Calu3 (cell line): ENCODE data around the gene ADAMTSL2. TPM values are rescaled to one million over a fixed set of nuclear protein-coding genes. Genes with fewer than 3 reads are reported as not detected.

ENCODE experiments used
- BruUV-seq: library from RNA; stranded (reverse); fragments of 400-500 nt; replicated peaks from 2 replicates; lab custom pipeline; 2021; lab: Mats Ljungman, UMichigan
- CTCF ChIA-PET: fragments of 300-600 bp; sonication (Branson Sonifier 250); formaldehyde crosslinking; loops from one replicate; lab custom pipeline; 2022; ENCODE audit warnings: antibody characterized with exemption; lab: Charles Lee
- DNase-seq: peaks from one replicate; pipeline ENCODE4 v3.0.0; 2022
- H3K27ac Mint-ChIP-seq: one replicate; pipeline ENCODE4 v1.8.0; 2022; ENCODE audit warnings: mixed read lengths; ENCODE audit not compliant: unreplicated experiment
- H3K27me3 Mint-ChIP-seq: one replicate; pipeline ENCODE4 v1.8.0; 2022; ENCODE audit warnings: mixed read lengths; ENCODE audit not compliant: unreplicated experiment
- H3K36me3 Mint-ChIP-seq: one replicate; pipeline ENCODE4 v1.8.0; 2022; ENCODE audit warnings: mild to moderate bottlenecking, moderate library complexity, mixed read lengths; ENCODE audit not compliant: insufficient read depth, unreplicated experiment
- H3K4me1 Mint-ChIP-seq: one replicate; pipeline ENCODE4 v1.8.0; 2022; ENCODE audit warnings: mild to moderate bottlenecking, low read depth, mixed read lengths; ENCODE audit not compliant: unreplicated experiment
- H3K4me3 Mint-ChIP-seq: one replicate; pipeline ENCODE4 v1.8.0; 2022; ENCODE audit warnings: mild to moderate bottlenecking, low read depth, moderate library complexity, mixed read lengths; ENCODE audit not compliant: unreplicated experiment
- H3K9me3 Mint-ChIP-seq: one replicate; pipeline ENCODE4 v1.8.0; 2022; ENCODE audit warnings: low read depth, mixed read lengths; ENCODE audit not compliant: unreplicated experiment
- intact Hi-C: fragments of 100-400 bp; cut with micrococcal nuclease; formaldehyde crosslinking; loops from one replicate; pipeline ENCODE4 v1.10.0; 2022; ENCODE audit not compliant: unreplicated experiment
- total RNA-seq: library from RNA; stranded (reverse); gene quantifications from 2 replicates; pipeline ENCODE4 v1.2.3, GENCODE V29; 2022
- TF ChIP-seq, protein P1 (sequence below): fragments of 200-600 bp; IDR thresholded peaks from one replicate; pipeline ENCODE4 v1.8.0; 2022; ENCODE audit warnings: antibody characterized with exemption; ENCODE audit not compliant: unreplicated experiment

Gene ADAMTSL2
- total RNA-seq, 1 experiment from 2014 or later, result 0.14 TPM

DNA sequence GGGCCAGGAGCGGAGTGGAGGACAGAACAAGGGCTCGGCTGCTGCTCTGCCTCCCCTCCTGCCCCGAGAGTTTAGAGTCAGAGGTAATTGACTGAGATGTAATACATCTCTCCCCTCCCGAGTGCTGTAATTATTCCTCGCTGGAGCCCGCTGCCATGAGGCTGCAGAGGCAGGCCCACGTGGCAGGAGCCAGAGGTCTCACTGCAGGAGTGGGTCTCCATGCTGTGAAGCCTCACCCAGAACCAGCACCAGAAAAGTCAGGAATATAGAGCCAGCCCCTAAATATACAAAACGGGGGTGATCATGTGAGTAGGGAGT lies 72.2 kb downstream of the ADAMTSL2 start:
- Mint-ChIP-seq H3K4me3 (no peak overlapping the region), H3K36me3 (no peaks in the 10 kb centered on the region), H3K9me3 (no peaks in the 10 kb centered on the region), H3K27ac (no peak overlapping the region), H3K27me3 (peaks cover 77% of the 10 kb centered on the region), H3K4me1 (no peaks in the 10 kb centered on the region)
- TF ChIP-seq, protein P1, sequence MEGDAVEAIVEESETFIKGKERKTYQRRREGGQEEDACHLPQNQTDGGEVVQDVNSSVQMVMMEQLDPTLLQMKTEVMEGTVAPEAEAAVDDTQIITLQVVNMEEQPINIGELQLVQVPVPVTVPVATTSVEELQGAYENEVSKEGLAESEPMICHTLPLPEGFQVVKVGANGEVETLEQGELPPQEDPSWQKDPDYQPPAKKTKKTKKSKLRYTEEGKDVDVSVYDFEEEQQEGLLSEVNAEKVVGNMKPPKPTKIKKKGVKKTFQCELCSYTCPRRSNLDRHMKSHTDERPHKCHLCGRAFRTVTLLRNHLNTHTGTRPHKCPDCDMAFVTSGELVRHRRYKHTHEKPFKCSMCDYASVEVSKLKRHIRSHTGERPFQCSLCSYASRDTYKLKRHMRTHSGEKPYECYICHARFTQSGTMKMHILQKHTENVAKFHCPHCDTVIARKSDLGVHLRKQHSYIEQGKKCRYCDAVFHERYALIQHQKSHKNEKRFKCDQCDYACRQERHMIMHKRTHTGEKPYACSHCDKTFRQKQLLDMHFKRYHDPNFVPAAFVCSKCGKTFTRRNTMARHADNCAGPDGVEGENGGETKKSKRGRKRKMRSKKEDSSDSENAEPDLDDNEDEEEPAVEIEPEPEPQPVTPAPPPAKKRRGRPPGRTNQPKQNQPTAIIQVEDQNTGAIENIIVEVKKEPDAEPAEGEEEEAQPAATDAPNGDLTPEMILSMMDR, result no peak
- BruUV-seq, result no TSS peak
- CTCF ChIA-PET, result no interaction called here
- no peak for DNase-seq
- intact Hi-C loops, result no loop called here

DNA sequence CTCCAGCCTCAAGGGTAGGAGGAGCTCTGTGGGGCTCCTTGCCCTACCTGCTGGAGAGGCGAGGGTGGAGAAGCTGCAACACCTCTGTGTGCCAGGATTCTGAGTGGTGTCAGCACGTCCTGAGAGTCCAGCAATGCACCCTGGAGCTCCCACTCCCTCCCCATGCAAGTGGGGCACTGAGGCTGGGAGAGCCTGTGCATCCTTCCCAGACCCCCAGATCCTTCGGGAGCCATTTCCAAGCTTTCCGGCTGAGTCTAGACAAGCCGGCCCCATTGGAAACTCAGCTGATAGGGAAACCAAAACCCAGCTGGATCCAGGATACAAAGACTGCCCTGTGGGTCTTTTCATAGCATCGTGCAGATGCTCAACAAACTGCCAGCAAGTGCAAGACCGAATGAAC lies 72.9 kb downstream of the ADAMTSL2 start:
- H3K27ac Mint-ChIP-seq, result no peak overlapping the region
- TF ChIP-seq, protein P1, result no peak
- CTCF ChIA-PET, result no interaction called here

DNA sequence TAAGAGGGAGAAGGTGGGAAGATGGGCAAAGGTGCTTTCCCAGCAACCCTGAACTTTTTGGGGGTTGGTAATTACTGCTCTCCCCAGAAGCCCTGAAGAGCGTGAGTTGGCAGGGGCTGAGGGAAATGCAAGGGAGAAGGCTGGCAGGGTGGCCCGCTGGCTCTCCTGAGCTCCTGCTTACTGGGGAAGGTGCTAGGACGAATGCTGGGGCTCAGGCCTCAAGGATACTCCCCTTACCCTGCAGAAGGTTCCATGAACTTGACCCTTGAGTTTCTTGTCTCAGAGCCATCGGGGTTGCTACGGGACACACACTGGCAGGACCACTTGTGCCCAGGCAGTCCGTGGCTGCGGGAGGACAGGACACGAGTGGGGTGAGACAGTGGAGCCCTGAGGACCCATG lies 73.5 kb downstream of the ADAMTSL2 start:
- Mint-ChIP-seq H3K4me1 (no peaks in the 10 kb centered on the region), H3K9me3 (no peaks in the 10 kb centered on the region), H3K36me3 (no peaks in the 10 kb centered on the region), H3K4me3 (no peak overlapping the region), H3K27ac (no peak overlapping the region), H3K27me3 (peaks cover 85% of the 10 kb centered on the region)
- CTCF ChIA-PET, result no interaction called here
- no peak for DNase-seq
- intact Hi-C loops, result no loop called here
- TF ChIP-seq, protein P1, result no peak
- BruUV-seq, result no TSS peak

More for the DNA sequence above, 72.9 kb downstream of the ADAMTSL2 start:
- Mint-ChIP-seq H3K27me3 (peaks cover 84% of the 10 kb centered on the region), H3K36me3 (no peaks in the 10 kb centered on the region), H3K9me3 (no peaks in the 10 kb centered on the region), H3K4me1 (no peaks in the 10 kb centered on the region), H3K4me3 (no peak overlapping the region)
- no peak for DNase-seq
- no TSS peak for BruUV-seq
- intact Hi-C loops, result no loop called here

DNA sequence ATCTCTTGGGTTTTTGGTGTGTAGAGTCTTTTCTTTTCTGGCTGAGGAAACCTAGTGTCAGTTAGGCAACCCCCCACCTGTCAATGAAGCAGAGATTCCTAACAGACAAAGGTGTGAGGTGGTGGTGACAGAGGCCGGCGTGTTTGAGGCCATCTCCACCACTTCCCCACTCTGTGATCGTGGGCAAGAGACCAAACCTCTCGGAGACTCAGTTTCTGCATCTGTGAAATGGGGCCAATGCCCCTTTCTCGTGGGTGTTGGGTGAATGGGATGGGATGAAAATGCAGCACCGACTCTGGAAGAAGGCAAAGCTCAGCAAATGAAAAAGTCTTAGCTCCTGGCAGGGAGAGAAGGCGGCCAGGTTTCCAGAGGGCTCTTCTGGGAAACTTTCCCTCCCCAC lies 73.9 kb downstream of the ADAMTSL2 start:
- no peak overlapping the region for H3K4me3 Mint-ChIP-seq
- intact Hi-C loops, result no loop called here
- no peaks in the 10 kb centered on the region for H3K36me3 Mint-ChIP-seq
- peaks cover 85% of the 10 kb centered on the region for H3K27me3 Mint-ChIP-seq
- no peaks in the 10 kb centered on the region for H3K4me1 Mint-ChIP-seq
- H3K9me3 Mint-ChIP-seq, result no peaks in the 10 kb centered on the region
- TF ChIP-seq, protein P1, result no peak
- BruUV-seq, result no TSS peak
- DNase-seq, result no peak
- no peak overlapping the region for H3K27ac Mint-ChIP-seq
- CTCF ChIA-PET, result no interaction called here

DNA sequence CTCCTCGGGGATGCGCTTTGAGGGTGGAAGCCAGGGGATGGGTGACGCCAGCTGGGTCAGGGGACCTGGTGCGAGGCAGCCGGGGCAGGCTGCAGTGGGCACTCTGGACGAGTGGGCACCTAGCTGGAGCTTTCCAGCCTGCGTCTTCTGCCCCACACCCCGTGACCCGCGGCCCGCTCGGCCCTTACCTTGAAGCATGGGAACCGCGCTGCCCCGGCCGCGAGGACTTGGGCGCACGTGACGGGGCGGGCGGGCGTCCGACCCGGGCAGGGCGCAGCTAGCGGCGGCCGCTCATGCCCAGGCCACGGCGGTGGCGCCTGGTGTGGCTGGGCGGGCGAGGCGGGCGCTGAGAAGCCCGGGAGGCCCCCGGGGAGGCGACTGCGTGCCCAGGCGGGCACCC lies 74.4 kb downstream of the ADAMTSL2 start:
- H3K4me1 Mint-ChIP-seq, result no peaks in the 10 kb centered on the region
- H3K4me3 Mint-ChIP-seq, result no peak overlapping the region
- H3K9me3 Mint-ChIP-seq, result no peaks in the 10 kb centered on the region
- CTCF ChIA-PET, result no interaction called here
- intact Hi-C loops, result no loop called here
- TF ChIP-seq, protein P1, result no peak
- no peaks in the 10 kb centered on the region for H3K36me3 Mint-ChIP-seq
- H3K27me3 Mint-ChIP-seq, result peaks cover 85% of the 10 kb centered on the region
- DNase-seq, result no peak
- H3K27ac Mint-ChIP-seq, result no peak overlapping the region
- BruUV-seq, result no TSS peak
